Mesendoderm (in vitro differentiated cells): ENCODE data around the gene WDPCP.

ENCODE experiments used
- DNase-seq: peaks from one replicate; pipeline ENCODE4 v3.0.0; 2013
- H2AK5ac ChIP-seq: 2 replicates; pipeline ENCODE4 v1.6.1; 2013; ENCODE audit warnings: low read length, inconsistent platforms
- H2BK120ac ChIP-seq: 2 replicates; pipeline ENCODE4 v1.6.1; 2013; ENCODE audit warnings: low read depth, mild to moderate bottlenecking, low read length, moderate library complexity, mixed read lengths
- H2BK15ac ChIP-seq: replicated peaks from 2 replicates; pipeline ENCODE4 v1.6.1; 2013; ENCODE audit warnings: low read depth, mild to moderate bottlenecking, moderate library complexity
- H2BK5ac ChIP-seq: 2 replicates; pipeline ENCODE4 v1.6.1; 2013; ENCODE audit warnings: low read length, inconsistent platforms
- H3K18ac ChIP-seq: 2 replicates; pipeline ENCODE4 v1.6.1; 2013; ENCODE audit warnings: mild to moderate bottlenecking, low read length, mixed read lengths
- H3K23ac ChIP-seq: one replicate; pipeline ENCODE4 v1.6.1; 2013; ENCODE audit warnings: low read length
- H3K27ac ChIP-seq: 2 replicates; pipeline ENCODE4 v1.5.1; 2013; ENCODE audit warnings: low read depth, mild to moderate bottlenecking, inconsistent platforms, low read length, moderate library complexity
- H3K27me3 ChIP-seq: 2 replicates; pipeline ENCODE4 v1.6.1; 2013; ENCODE audit warnings: low read length, control low read depth, mild to moderate bottlenecking, inconsistent platforms; ENCODE audit not compliant: insufficient read depth, poor library complexity
- H3K36me3 ChIP-seq: 2 replicates; pipeline ENCODE4 v1.6.1; 2013; ENCODE audit warnings: low read length, inconsistent platforms; ENCODE audit not compliant: control insufficient read depth, insufficient read depth
- H3K4ac ChIP-seq: one replicate; pipeline ENCODE4 v1.6.1; 2013; ENCODE audit warnings: low read depth, mild to moderate bottlenecking, low read length, moderate library complexity
- H3K4me1 ChIP-seq: 2 replicates; pipeline ENCODE4 v1.6.1; 2013; ENCODE audit warnings: low read depth, low read length, inconsistent platforms; ENCODE audit not compliant: control insufficient read depth
- H3K4me2 ChIP-seq: 2 replicates; pipeline ENCODE4 v1.6.1; 2013; ENCODE audit warnings: low read length
- H3K4me3 ChIP-seq: 2 replicates; pipeline ENCODE4 v1.5.1; 2013; ENCODE audit warnings: mild to moderate bottlenecking, low read length
- H3K56ac ChIP-seq: one replicate; pipeline ENCODE4 v1.6.1; 2013; ENCODE audit warnings: low read length
- H3K79me1 ChIP-seq: 2 replicates; pipeline ENCODE4 v1.6.1; 2013; ENCODE audit warnings: low read length, inconsistent platforms
- H3K79me2 ChIP-seq: 2 replicates; pipeline ENCODE4 v1.6.1; 2013; ENCODE audit warnings: mild to moderate bottlenecking, low read length; ENCODE audit not compliant: control insufficient read depth, insufficient read depth
- H3K9ac ChIP-seq: 2 replicates; pipeline ENCODE4 v1.6.1; 2013; ENCODE audit warnings: low read length, inconsistent platforms
- H4K5ac ChIP-seq: one replicate; pipeline ENCODE4 v1.6.1; 2013; ENCODE audit warnings: low read length
- H4K8ac ChIP-seq: one replicate; pipeline ENCODE4 v1.6.1; 2013; ENCODE audit warnings: low read depth, mild to moderate bottlenecking, control low read depth, low read length, moderate library complexity
- WGBS: extraction: QIAGEN DNeasy Blood & Tissue Kit; methylation state at CpG from one replicate; pipeline ENCODE4 v1.1.7; 2013; ENCODE audit warnings: low lambda C conversion rate, missing lambda C conversion rate; ENCODE audit not compliant: insufficient coverage; ENCODE audit errors: extremely low coverage; 5-methylcytosine and 5-hydroxymethylcytosine counted together

Gene WDPCP

DNA sequence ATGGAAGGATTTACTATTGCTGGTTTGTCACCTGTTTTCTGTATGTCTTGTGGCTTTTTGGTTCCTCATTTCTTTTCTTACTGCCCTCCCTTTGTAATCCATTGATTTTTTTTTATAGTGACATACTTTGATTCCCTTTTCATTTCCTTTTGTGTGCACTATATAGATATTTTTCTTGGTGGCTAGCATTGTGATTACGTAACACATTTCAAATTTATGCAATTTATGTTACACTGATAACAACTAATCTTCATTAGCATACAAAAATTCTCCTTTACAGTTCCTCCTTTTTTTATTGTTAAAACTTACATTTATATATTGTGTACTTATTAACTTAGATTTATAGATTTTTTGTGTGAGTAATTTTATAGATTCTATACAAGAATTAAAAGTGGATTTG is 457.1 kb downstream of the WDPCP start:
- H3K27me3 ChIP-seq = no peaks in the 10 kb centered on the region
- H4K8ac ChIP-seq = no peak overlapping the region
- no peaks in the 10 kb centered on the region for H3K4me1 ChIP-seq
- H3K27ac ChIP-seq = no peak overlapping the region
- H2BK15ac ChIP-seq = no peak overlapping the region
- H3K9ac ChIP-seq = no peak overlapping the region
- DNase-seq = no peak
- no peak overlapping the region for H3K4ac ChIP-seq
- H2BK5ac ChIP-seq = no peak overlapping the region
- H4K5ac ChIP-seq = no peak overlapping the region
- no peak overlapping the region for H3K18ac ChIP-seq
- no peak overlapping the region for H3K56ac ChIP-seq
- H3K4me3 ChIP-seq = no peak overlapping the region
- WGBS = no CpG with 5 or more reads among the region's 1 CpG
- no peak overlapping the region for H3K23ac ChIP-seq
- no peaks in the 10 kb centered on the region for H3K36me3 ChIP-seq
- no peak overlapping the region for H3K4me2 ChIP-seq
- no peak overlapping the region for H2BK120ac ChIP-seq
- H3K79me2 ChIP-seq = no peaks in the 10 kb centered on the region
- H3K79me1 ChIP-seq = no peaks in the 10 kb centered on the region
- no peak overlapping the region for H2AK5ac ChIP-seq

- no peaks in the 10 kb centered on the region for H3K36me3 ChIP-seq
- H2AK5ac ChIP-seq = no peak overlapping the region
- H3K27me3 ChIP-seq = no peaks in the 10 kb centered on the region
- H2BK15ac ChIP-seq = no peak overlapping the region
- H3K27ac ChIP-seq = no peak overlapping the region
- H3K4me1 ChIP-seq = no peaks in the 10 kb centered on the region
- H2BK120ac ChIP-seq = no peak overlapping the region
- H3K9ac ChIP-seq = no peak overlapping the region
- H3K79me2 ChIP-seq = no peaks in the 10 kb centered on the region
- H3K23ac ChIP-seq = no peak overlapping the region
- no peaks in the 10 kb centered on the region for H3K79me1 ChIP-seq
- no peak overlapping the region for H3K4me2 ChIP-seq
- no peak overlapping the region for H3K4ac ChIP-seq
- no peak overlapping the region for H3K4me3 ChIP-seq
- H3K56ac ChIP-seq = no peak overlapping the region
- H2BK5ac ChIP-seq = no peak overlapping the region
- no CpG with 5 or more reads among the region's 4 CpGs for WGBS
- no peak overlapping the region for H4K8ac ChIP-seq
- no peak for DNase-seq
- H4K5ac ChIP-seq = no peak overlapping the region
- no peak overlapping the region for H3K18ac ChIP-seq
Observed at GRCh38 chr2:63127594-63127993, 460.7 kb downstream of the WDPCP start.

- no CpG with 5 or more reads among the region's 3 CpGs for WGBS
- no peaks in the 10 kb centered on the region for H3K36me3 ChIP-seq
Observed at GRCh38 chr2:63124850-63125249, 463.4 kb downstream of the WDPCP start.

DNA sequence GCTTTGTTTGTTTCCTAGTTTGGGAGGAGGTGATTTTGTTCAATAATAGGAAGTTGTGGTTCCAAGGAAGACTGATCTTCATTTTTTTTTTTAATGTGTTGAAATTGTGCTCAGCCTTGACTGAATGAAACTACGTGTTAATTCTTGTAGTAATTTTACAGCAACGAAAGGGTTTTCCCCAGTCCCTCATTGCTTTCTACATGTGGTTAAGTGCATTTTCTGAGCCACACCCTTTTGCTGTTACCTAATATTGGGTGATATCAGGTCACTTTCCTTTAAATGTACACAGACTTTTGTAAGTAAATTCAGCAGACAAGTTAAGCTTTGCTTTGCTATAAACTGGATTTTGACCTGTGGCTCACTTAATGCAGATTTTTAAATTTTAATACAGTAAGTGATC is 464.1 kb downstream of the WDPCP start:
- Histone ChIP-seq H4K5ac (no peak overlapping the region), H3K36me3 (no peaks in the 10 kb centered on the region), H3K4me2 (no peak overlapping the region), H3K4me3 (no peak overlapping the region), H2BK120ac (no peak overlapping the region), H3K79me1 (no peaks in the 10 kb centered on the region), H3K4me1 (no peaks in the 10 kb centered on the region), H3K18ac (no peak overlapping the region), H3K23ac (no peak overlapping the region), H3K56ac (no peak overlapping the region), H3K9ac (no peak overlapping the region), H3K27me3 (no peaks in the 10 kb centered on the region), H2BK15ac (no peak overlapping the region), H2AK5ac (no peak overlapping the region), H3K4ac (no peak overlapping the region), H4K8ac (no peak overlapping the region), H3K79me2 (no peaks in the 10 kb centered on the region), H3K27ac (no peak overlapping the region), H2BK5ac (no peak overlapping the region)
- DNase-seq = no peak
- no CpG with 5 or more reads among the region's 2 CpGs for WGBS

More at GRCh38 chr2:63124850-63125249, 463.4 kb downstream of the WDPCP start:
- Histone ChIP-seq H3K23ac (no peak overlapping the region), H2BK5ac (no peak overlapping the region), H3K4me1 (no peaks in the 10 kb centered on the region), H2BK120ac (no peak overlapping the region), H3K79me1 (no peaks in the 10 kb centered on the region), H3K79me2 (no peaks in the 10 kb centered on the region), H3K9ac (no peak overlapping the region), H2BK15ac (no peak overlapping the region), H3K4me3 (no peak overlapping the region), H2AK5ac (no peak overlapping the region), H3K56ac (no peak overlapping the region), H3K18ac (no peak overlapping the region), H3K27me3 (no peaks in the 10 kb centered on the region), H4K8ac (no peak overlapping the region), H4K5ac (no peak overlapping the region), H3K4me2 (no peak overlapping the region), H3K4ac (no peak overlapping the region), H3K27ac (no peak overlapping the region)
- no peak for DNase-seq

GRCh38 chr2:63122921-63123320 is 465.4 kb downstream of the WDPCP start:
- no peaks in the 10 kb centered on the region for H3K27me3 ChIP-seq
- no CpG with 5 or more reads among the region's 3 CpGs for WGBS
- no peak overlapping the region for H2BK15ac ChIP-seq
- H3K18ac ChIP-seq = no peak overlapping the region
- no peaks in the 10 kb centered on the region for H3K79me2 ChIP-seq
- no peak overlapping the region for H3K27ac ChIP-seq
- no peak overlapping the region for H3K4me2 ChIP-seq
- H3K79me1 ChIP-seq = no peaks in the 10 kb centered on the region
- no peak overlapping the region for H3K4me3 ChIP-seq
- no peak overlapping the region for H4K8ac ChIP-seq
- H3K23ac ChIP-seq = no peak overlapping the region
- no peak overlapping the region for H4K5ac ChIP-seq
- no peak for DNase-seq
- no peak overlapping the region for H2BK120ac ChIP-seq
- H3K36me3 ChIP-seq = no peaks in the 10 kb centered on the region
- H2AK5ac ChIP-seq = no peak overlapping the region
- H3K4me1 ChIP-seq = no peaks in the 10 kb centered on the region
- no peak overlapping the region for H2BK5ac ChIP-seq
- H3K4ac ChIP-seq = no peak overlapping the region
- H3K9ac ChIP-seq = no peak overlapping the region
- no peak overlapping the region for H3K56ac ChIP-seq

DNA sequence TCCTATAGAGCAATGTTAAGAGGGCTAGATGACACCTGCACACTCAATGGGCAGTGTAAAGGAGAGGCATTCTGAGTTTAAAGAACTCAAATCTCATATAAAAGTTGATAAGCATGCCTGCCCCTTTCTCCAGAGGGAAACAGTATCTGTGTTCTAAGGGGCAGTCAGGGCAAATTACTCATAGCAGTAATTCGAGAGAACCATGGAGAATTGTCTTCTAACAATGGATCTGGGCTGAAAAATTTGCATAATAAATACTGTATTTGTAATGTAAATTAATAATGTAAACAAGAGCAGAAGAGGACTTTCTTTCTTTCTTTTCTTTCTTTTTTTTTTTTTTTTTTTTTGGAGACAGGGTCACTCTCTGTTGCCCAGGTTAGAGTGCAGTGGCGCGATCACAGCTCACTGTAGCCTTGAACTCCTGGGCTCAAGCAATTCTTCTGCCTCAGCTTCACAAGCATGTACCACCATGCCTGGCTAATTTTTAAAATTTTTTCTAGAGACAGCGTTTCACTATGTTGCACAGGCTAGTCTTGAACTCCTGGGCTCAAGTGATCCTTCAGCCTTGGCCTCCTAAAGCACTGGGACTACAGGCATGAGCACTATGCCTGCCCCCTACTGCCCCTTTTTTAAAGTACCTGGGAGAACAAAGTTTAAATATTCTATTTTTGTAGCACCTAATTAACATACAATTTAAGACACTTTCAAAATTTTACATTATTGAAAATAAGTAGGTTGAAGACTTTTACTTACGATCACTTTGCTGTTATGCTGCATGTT is 467.0 kb downstream of the WDPCP start:
- no peaks in the 10 kb centered on the region for H3K4me1 ChIP-seq
- H3K9ac ChIP-seq = no peak overlapping the region
- no peak overlapping the region for H3K4me3 ChIP-seq
- peak; percentile 5 for DNase-seq
- no peak overlapping the region for H4K8ac ChIP-seq
- no peak overlapping the region for H3K23ac ChIP-seq
- no CpG with 5 or more reads among the region's 5 CpGs for WGBS
- H2BK15ac ChIP-seq = no peak overlapping the region
- no peaks in the 10 kb centered on the region for H3K79me1 ChIP-seq
- no peak overlapping the region for H2BK5ac ChIP-seq
- no peak overlapping the region for H3K4ac ChIP-seq
- no peak overlapping the region for H3K27ac ChIP-seq
- no peak overlapping the region for H4K5ac ChIP-seq
- H3K18ac ChIP-seq = no peak overlapping the region
- H3K56ac ChIP-seq = no peak overlapping the region
- H3K36me3 ChIP-seq = no peaks in the 10 kb centered on the region
- H3K4me2 ChIP-seq = no peak overlapping the region
- no peaks in the 10 kb centered on the region for H3K79me2 ChIP-seq
- H2BK120ac ChIP-seq = no peak overlapping the region
- no peak overlapping the region for H2AK5ac ChIP-seq
- H3K27me3 ChIP-seq = no peaks in the 10 kb centered on the region
